GM23338 (cell line): ENCODE results near the gene TCEA2. TPM values are rescaled to one million over a fixed set of nuclear protein-coding genes. Genes with fewer than 3 reads are reported as not detected.

Experiments used
- ATAC-seq: fragments of 200-7000 bp; cut with Tn5 transposase; 3 replicates; pipeline ENCODE4 v1.9.1; 2020
- DNase-seq: peaks from one replicate; pipeline ENCODE4 v3.0.0-alpha.2; 2015; ENCODE audit warnings: low spot score
- H2AFZ ChIP-seq: fragments of 200-600 bp; sonication (generic); 2 replicates; pipeline ENCODE4 v1.8.0; 2016; ENCODE audit warnings: antibody characterized with exemption, mild to moderate bottlenecking, moderate library complexity
- H3F3A ChIP-seq: fragments of 200-600 bp; sonication (generic); replicated peaks from 2 replicates; pipeline ENCODE4 v1.8.0; 2017; ENCODE audit warnings: antibody characterized with exemption, mixed run types, low read depth
- H3K27ac ChIP-seq: fragments of 200-600 bp; sonication (generic); 2 replicates; pipeline ENCODE4 v1.6.1; 2016; ENCODE audit warnings: low read depth
- H3K27me3 ChIP-seq: fragments of 200-600 bp; sonication (generic); 2 replicates; pipeline ENCODE4 v1.8.0; 2016; ENCODE audit warnings: mild to moderate bottlenecking, mixed run types, moderate library complexity; ENCODE audit not compliant: insufficient read depth
- H3K36me3 ChIP-seq: fragments of 200-600 bp; sonication (generic); 2 replicates; pipeline ENCODE4 v1.8.0; 2016; ENCODE audit warnings: mild to moderate bottlenecking; ENCODE audit not compliant: insufficient read depth
- H3K4me1 ChIP-seq: fragments of 200-600 bp; sonication (generic); 2 replicates; pipeline ENCODE4 v1.8.0; 2016; ENCODE audit warnings: mild to moderate bottlenecking, moderate library complexity; ENCODE audit not compliant: insufficient read depth
- H3K4me2 ChIP-seq: fragments of 200-600 bp; sonication (generic); 2 replicates; pipeline ENCODE4 v1.7.1; 2017; ENCODE audit warnings: mixed run types
- H3K4me3 ChIP-seq: fragments of 200-600 bp; sonication (generic); 2 replicates; pipeline ENCODE4 v1.6.1; 2016; ENCODE audit warnings: mixed run types
- H3K79me2 ChIP-seq: fragments of 200-600 bp; sonication (generic); replicated peaks from 2 replicates; pipeline ENCODE4 v1.8.0; 2017; ENCODE audit warnings: mild to moderate bottlenecking; ENCODE audit not compliant: insufficient read depth
- H3K9me2 ChIP-seq: fragments of 200-600 bp; sonication (generic); 2 replicates; pipeline ENCODE4 v1.8.0; 2017; ENCODE audit not compliant: insufficient read depth
- H4K20me1 ChIP-seq: fragments of 200-600 bp; sonication (generic); replicated peaks from 2 replicates; pipeline ENCODE4 v1.8.0; 2017; ENCODE audit warnings: mild to moderate bottlenecking; ENCODE audit not compliant: insufficient read depth
- H3K27ac Mint-ChIP-seq: 2 replicates; pipeline ENCODE4 v1.8.0; 2020; ENCODE audit warnings: inconsistent platforms, mild to moderate bottlenecking, moderate library complexity, mixed read lengths
- H3K27me3 Mint-ChIP-seq: 3 replicates; pipeline ENCODE4 v1.8.0; 2022; ENCODE audit warnings: low read depth, mild to moderate bottlenecking, moderate library complexity, mixed read lengths, inconsistent platforms; ENCODE audit not compliant: insufficient read depth, poor library complexity
- H3K36me3 Mint-ChIP-seq: 3 replicates; pipeline ENCODE4 v1.8.0; 2021; ENCODE audit warnings: low read depth, mild to moderate bottlenecking, inconsistent platforms, moderate library complexity, mixed read lengths
- H3K4me1 Mint-ChIP-seq: 3 replicates; pipeline ENCODE4 v1.8.0; 2020; ENCODE audit warnings: mild to moderate bottlenecking, inconsistent platforms, mixed read lengths
- H3K4me3 Mint-ChIP-seq: 3 replicates; pipeline ENCODE4 v1.8.0; 2021; ENCODE audit warnings: moderate library complexity, mild to moderate bottlenecking, inconsistent platforms, mixed read lengths
- H3K9me3 Mint-ChIP-seq: 3 replicates; pipeline ENCODE4 v1.8.0; 2020; ENCODE audit warnings: moderate library complexity, mild to moderate bottlenecking, inconsistent platforms, mixed read lengths
- EZH2phosphoT487 ChIP-seq: fragments of 200-600 bp; sonication (generic); IDR thresholded peaks from one replicate; pipeline ENCODE4 v1.8.1; 2018; ENCODE audit warnings: antibody characterized with exemption; ENCODE audit not compliant: unreplicated experiment
- POLR2AphosphoS5 ChIP-seq: IDR thresholded peaks from 2 replicates; pipeline ENCODE4 v1.6.1; 2016; ENCODE audit warnings: antibody characterized with exemption, low read depth
- STAT1 ChIP-seq: IDR thresholded peaks from one replicate; pipeline ENCODE4 v1.6.1; 2016; ENCODE audit warnings: antibody characterized with exemption; ENCODE audit not compliant: unreplicated experiment
- ZNF114 ChIP-seq: fragments of 250-450 bp; sonication (Bioruptor Pico); IDR thresholded peaks from 2 replicates; pipeline ENCODE4 v1.5.0; 2020; ENCODE audit warnings: mild to moderate bottlenecking, moderate library complexity
- ZNF331 ChIP-seq: fragments of 250-450 bp; sonication (Bioruptor Pico); IDR thresholded peaks from 2 replicates; pipeline ENCODE4 v1.5.0; 2020; ENCODE audit warnings: low read depth, mild to moderate bottlenecking, moderate library complexity
- polyA plus RNA-seq: library from polyadenylated mRNA; unstranded; fragments of >200 nt; fragmentation: Nextera tagmentation; extraction: Ambion mirVana; gene quantifications from 2 replicates; pipeline ENCODE4 v1.2.1, GENCODE V29; 2016
- total RNA-seq: library from RNA; depleted of rRNA; stranded (reverse); fragments of >200 nt; shearing (Covaris generic); gene quantifications from 2 replicates; pipeline ENCODE4 v1.2.3, GENCODE V29; 2014
- TF ChIP-seq, protein P1 (sequence below), 2 experiments: fragments of 200-600 bp in 1 of 2; sonication (generic) in 1 of 2; conservative IDR thresholded peaks; 2 replicates each; pipeline versions ENCODE4 v1.5.1 to v1.6.1; 2016 to 2017; ENCODE audit warnings: antibody characterized with exemption in 2 of 2, low read depth in 2 of 2, mild to moderate bottlenecking in 2 of 2, moderate library complexity in 1 of 2
- TF ChIP-seq, protein P2 (sequence below): fragments of 250-450 bp; sonication (Bioruptor Pico); IDR thresholded peaks from 2 replicates; pipeline ENCODE4 v1.5.0; 2020; ENCODE audit warnings: mild to moderate bottlenecking, moderate library complexity
- TF ChIP-seq, protein P3 (sequence below): IDR thresholded peaks from 2 replicates; pipeline ENCODE4 v1.6.1; 2016; ENCODE audit warnings: antibody characterized with exemption

Gene TCEA2
- total and polyA plus RNA-seq, 2 experiments from 2014 or later: 21.0 to 54.4 TPM

DNA sequence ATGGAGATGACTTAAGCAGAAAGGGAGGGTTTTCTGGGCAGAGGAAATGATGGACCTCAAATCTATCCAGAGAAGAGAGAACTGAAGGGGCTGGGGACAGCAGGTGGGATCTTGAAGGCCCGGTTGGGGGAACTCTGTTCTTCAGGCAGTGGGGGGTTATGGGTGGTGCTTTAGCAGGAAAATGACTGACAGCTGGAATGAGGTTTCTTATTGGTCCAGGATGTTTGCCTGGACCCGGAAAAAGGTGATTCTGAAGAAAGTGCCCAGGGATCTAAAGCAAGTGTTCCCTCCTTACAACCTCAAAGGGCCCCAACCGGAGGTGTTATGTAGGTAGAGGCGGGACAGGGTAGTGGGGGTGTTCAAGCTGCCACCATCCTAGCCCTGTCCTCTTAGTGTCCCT, 32.5 kb downstream of the TCEA2 start:
- H3F3A ChIP-seq: no peaks in the 10 kb centered on the region
- no peak for ATAC-seq
- Mint-ChIP-seq H3K27me3 (peaks cover 9% of the 10 kb centered on the region), H3K36me3 (peaks cover 4% of the 10 kb centered on the region; the same call in 2 of the 3 replicates), H3K4me1 (peaks cover 9% of the 10 kb centered on the region), H3K27ac (no peak overlapping the region), H3K9me3 (peaks cover 4% of the 10 kb centered on the region), H3K4me3 (no peak overlapping the region)
- no peaks in the 10 kb centered on the region for H4K20me1 ChIP-seq
- TF ChIP-seq POLR2AphosphoS5 (no peak), ZNF114 (CRISPR knock-in tag) (no peak), ZNF331 (CRISPR knock-in tag) (no peak), STAT1 (no peak), EZH2phosphoT487 (no peak)
- TF ChIP-seq, protein P1, sequence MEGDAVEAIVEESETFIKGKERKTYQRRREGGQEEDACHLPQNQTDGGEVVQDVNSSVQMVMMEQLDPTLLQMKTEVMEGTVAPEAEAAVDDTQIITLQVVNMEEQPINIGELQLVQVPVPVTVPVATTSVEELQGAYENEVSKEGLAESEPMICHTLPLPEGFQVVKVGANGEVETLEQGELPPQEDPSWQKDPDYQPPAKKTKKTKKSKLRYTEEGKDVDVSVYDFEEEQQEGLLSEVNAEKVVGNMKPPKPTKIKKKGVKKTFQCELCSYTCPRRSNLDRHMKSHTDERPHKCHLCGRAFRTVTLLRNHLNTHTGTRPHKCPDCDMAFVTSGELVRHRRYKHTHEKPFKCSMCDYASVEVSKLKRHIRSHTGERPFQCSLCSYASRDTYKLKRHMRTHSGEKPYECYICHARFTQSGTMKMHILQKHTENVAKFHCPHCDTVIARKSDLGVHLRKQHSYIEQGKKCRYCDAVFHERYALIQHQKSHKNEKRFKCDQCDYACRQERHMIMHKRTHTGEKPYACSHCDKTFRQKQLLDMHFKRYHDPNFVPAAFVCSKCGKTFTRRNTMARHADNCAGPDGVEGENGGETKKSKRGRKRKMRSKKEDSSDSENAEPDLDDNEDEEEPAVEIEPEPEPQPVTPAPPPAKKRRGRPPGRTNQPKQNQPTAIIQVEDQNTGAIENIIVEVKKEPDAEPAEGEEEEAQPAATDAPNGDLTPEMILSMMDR (conservative IDR thresholded peaks at IDR 0.05; ENCODE audit: low read depth in 2 of 2): no peak
- TF ChIP-seq, protein P2, sequence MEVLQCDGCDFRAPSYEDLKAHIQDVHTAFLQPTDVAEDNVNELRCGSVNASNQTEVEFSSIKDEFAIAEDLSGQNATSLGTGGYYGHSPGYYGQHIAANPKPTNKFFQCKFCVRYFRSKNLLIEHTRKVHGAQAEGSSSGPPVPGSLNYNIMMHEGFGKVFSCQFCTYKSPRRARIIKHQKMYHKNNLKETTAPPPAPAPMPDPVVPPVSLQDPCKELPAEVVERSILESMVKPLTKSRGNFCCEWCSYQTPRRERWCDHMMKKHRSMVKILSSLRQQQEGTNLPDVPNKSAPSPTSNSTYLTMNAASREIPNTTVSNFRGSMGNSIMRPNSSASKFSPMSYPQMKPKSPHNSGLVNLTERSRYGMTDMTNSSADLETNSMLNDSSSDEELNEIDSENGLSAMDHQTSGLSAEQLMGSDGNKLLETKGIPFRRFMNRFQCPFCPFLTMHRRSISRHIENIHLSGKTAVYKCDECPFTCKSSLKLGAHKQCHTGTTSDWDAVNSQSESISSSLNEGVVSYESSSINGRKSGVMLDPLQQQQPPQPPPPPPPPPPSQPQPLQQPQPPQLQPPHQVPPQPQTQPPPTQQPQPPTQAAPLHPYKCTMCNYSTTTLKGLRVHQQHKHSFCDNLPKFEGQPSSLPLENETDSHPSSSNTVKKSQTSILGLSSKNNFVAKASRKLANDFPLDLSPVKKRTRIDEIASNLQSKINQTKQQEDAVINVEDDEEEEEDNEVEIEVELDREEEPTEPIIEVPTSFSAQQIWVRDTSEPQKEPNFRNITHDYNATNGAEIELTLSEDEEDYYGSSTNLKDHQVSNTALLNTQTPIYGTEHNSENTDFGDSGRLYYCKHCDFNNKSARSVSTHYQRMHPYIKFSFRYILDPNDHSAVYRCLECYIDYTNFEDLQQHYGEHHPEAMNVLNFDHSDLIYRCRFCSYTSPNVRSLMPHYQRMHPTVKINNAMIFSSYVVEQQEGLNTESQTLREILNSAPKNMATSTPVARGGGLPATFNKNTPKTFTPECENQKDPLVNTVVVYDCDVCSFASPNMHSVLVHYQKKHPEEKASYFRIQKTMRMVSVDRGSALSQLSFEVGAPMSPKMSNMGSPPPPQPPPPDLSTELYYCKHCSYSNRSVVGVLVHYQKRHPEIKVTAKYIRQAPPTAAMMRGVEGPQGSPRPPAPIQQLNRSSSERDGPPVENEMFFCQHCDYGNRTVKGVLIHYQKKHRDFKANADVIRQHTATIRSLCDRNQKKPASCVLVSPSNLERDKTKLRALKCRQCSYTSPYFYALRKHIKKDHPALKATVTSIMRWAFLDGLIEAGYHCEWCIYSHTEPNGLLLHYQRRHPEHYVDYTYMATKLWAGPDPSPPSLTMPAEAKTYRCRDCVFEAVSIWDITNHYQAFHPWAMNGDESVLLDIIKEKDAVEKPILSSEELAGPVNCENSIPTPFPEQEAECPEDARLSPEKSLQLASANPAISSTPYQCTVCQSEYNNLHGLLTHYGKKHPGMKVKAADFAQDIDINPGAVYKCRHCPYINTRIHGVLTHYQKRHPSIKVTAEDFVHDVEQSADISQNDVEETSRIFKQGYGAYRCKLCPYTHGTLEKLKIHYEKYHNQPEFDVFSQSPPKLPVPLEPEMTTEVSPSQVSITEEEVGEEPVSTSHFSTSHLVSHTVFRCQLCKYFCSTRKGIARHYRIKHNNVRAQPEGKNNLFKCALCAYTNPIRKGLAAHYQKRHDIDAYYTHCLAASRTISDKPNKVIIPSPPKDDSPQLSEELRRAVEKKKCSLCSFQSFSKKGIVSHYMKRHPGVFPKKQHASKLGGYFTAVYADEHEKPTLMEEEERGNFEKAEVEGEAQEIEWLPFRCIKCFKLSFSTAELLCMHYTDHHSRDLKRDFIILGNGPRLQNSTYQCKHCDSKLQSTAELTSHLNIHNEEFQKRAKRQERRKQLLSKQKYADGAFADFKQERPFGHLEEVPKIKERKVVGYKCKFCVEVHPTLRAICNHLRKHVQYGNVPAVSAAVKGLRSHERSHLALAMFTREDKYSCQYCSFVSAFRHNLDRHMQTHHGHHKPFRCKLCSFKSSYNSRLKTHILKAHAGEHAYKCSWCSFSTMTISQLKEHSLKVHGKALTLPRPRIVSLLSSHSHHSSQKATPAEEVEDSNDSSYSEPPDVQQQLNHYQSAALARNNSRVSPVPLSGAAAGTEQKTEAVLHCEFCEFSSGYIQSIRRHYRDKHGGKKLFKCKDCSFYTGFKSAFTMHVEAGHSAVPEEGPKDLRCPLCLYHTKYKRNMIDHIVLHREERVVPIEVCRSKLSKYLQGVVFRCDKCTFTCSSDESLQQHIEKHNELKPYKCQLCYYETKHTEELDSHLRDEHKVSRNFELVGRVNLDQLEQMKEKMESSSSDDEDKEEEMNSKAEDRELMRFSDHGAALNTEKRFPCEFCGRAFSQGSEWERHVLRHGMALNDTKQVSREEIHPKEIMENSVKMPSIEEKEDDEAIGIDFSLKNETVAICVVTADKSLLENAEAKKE (CRISPR knock-in tag): no peak
- TF ChIP-seq, protein P3, sequence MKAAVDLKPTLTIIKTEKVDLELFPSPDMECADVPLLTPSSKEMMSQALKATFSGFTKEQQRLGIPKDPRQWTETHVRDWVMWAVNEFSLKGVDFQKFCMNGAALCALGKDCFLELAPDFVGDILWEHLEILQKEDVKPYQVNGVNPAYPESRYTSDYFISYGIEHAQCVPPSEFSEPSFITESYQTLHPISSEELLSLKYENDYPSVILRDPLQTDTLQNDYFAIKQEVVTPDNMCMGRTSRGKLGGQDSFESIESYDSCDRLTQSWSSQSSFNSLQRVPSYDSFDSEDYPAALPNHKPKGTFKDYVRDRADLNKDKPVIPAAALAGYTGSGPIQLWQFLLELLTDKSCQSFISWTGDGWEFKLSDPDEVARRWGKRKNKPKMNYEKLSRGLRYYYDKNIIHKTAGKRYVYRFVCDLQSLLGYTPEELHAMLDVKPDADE: no peak
- no peak overlapping the region for H3K4me3 ChIP-seq
- no peaks in the 10 kb centered on the region for H3K36me3 ChIP-seq
- H3K27me3 ChIP-seq: no peaks in the 10 kb centered on the region
- no peak overlapping the region for H2AFZ ChIP-seq
- H3K4me1 ChIP-seq: no peaks in the 10 kb centered on the region
- H3K9me2 ChIP-seq: no peaks in the 10 kb centered on the region
- no peak overlapping the region for H3K27ac ChIP-seq
- H3K79me2 ChIP-seq: no peaks in the 10 kb centered on the region
- no peak overlapping the region for H3K4me2 ChIP-seq
- no peak for DNase-seq
